MM.1S (cell line): ENCODE measurements around the gene HOXB7.

ENCODE experiments used
- DNase-seq: peaks from one replicate; pipeline ENCODE4 v3.0.0-alpha.2; 2015
- H2AFZ ChIP-seq: fragments of 300-600 bp; sonication (generic); 2 replicates; pipeline ENCODE4 v1.6.0; 2016; ENCODE audit warnings: antibody characterized with exemption, low read length
- H3F3A ChIP-seq: fragments of 300-600 bp; sonication (generic); 2 replicates; pipeline ENCODE4 v1.6.1; 2016; ENCODE audit warnings: mild to moderate bottlenecking, antibody characterized with exemption, low read length, moderate library complexity, mixed read lengths; ENCODE audit not compliant: insufficient read depth
- H3K27ac ChIP-seq: fragments of 300-600 bp; sonication (generic); 2 replicates; pipeline ENCODE4 v1.5.1; 2016; ENCODE audit warnings: mild to moderate bottlenecking, low read length
- H3K27me3 ChIP-seq: fragments of 300-600 bp; sonication (generic); replicated peaks from 2 replicates; pipeline ENCODE4 v1.6.0; 2016; ENCODE audit warnings: low read length; ENCODE audit not compliant: insufficient read depth
- H3K36me3 ChIP-seq: fragments of 300-600 bp; sonication (generic); replicated peaks from 2 replicates; pipeline ENCODE4 v1.6.1; 2016; ENCODE audit warnings: mild to moderate bottlenecking, low read length, mixed read lengths; ENCODE audit not compliant: insufficient read depth
- H3K4me1 ChIP-seq: fragments of 300-600 bp; sonication (generic); 2 replicates; pipeline ENCODE4 v1.6.1; 2016; ENCODE audit warnings: low read length, mixed read lengths
- H3K4me2 ChIP-seq: fragments of 300-600 bp; sonication (generic); 2 replicates; pipeline ENCODE4 v1.6.0; 2016; ENCODE audit warnings: low read depth, low read length
- H3K4me3 ChIP-seq: fragments of 300-600 bp; sonication (generic); 2 replicates; pipeline ENCODE4 v1.5.1; 2016; ENCODE audit warnings: low read length, mixed read lengths
- H3K79me2 ChIP-seq: fragments of 300-600 bp; sonication (generic); 2 replicates; pipeline ENCODE4 v1.6.1; 2016; ENCODE audit warnings: mixed run types, low read length, mixed read lengths
- H3K9ac ChIP-seq: fragments of 300-600 bp; sonication (generic); 2 replicates; pipeline ENCODE4 v1.6.1; 2016; ENCODE audit warnings: low read length, mixed read lengths
- H3K9me2 ChIP-seq: fragments of 300-600 bp; sonication (generic); replicated peaks from 2 replicates; pipeline ENCODE4 v1.6.1; 2016; ENCODE audit warnings: mild to moderate bottlenecking, low read length, mixed read lengths; ENCODE audit not compliant: insufficient read depth
- H3K9me3 ChIP-seq: fragments of 300-600 bp; sonication (generic); replicated peaks from 2 replicates; pipeline ENCODE4 v1.6.1; 2016; ENCODE audit warnings: mild to moderate bottlenecking, low read length, mixed read lengths; ENCODE audit not compliant: insufficient read depth
- H4K20me1 ChIP-seq: fragments of 300-600 bp; sonication (generic); 2 replicates; pipeline ENCODE4 v1.6.1; 2016; ENCODE audit warnings: mild to moderate bottlenecking, low read length, moderate library complexity, mixed read lengths; ENCODE audit not compliant: insufficient read depth
- EZH2 ChIP-seq: fragments of 300-600 bp; sonication (generic); optimal IDR thresholded peaks from 2 replicates; pipeline ENCODE3; 2017; ENCODE audit warnings: low read depth, mild to moderate bottlenecking, antibody characterized with exemption, low read length, mixed read lengths
- EZH2phosphoT487 ChIP-seq: fragments of 300-600 bp; sonication (generic); IDR thresholded peaks from 2 replicates; pipeline ENCODE4 v1.6.1; 2018; ENCODE audit warnings: antibody characterized with exemption, low read length
- TF ChIP-seq, protein P1 (sequence below): fragments of 300-600 bp; sonication (generic); IDR thresholded peaks from 2 replicates; pipeline ENCODE4 v1.5.1; 2016; ENCODE audit warnings: antibody characterized with exemption, low read length, mixed read lengths

HOXB7 gene

DNA sequence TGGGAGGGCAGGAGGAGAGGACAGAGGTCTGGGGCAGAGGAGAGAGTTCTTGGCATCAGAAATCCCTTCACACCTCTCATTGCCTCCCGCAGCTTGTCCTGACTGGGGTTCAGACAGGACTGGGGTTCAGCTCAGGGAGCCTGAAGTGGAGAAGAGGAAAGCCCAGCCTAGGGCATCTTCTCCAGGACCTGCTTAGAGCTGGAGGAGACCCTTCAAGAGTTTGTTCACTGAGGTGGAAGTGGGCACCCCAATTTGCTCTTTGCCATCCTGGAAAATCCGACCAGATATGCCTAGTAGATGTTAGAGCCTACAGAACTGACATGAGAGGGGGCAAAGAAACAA lies 22.8 kb downstream of the HOXB7 start:
- Histone ChIP-seq H3K4me3 (no peak overlapping the region), H4K20me1 (no peaks in the 10 kb centered on the region), H3K4me1 (peaks cover 6% of the 10 kb centered on the region), H3K9me3 (no peaks in the 10 kb centered on the region), H3K27ac (no peak overlapping the region), H3K27me3 (peaks cover 16% of the 10 kb centered on the region), H3K9me2 (no peaks in the 10 kb centered on the region), H3F3A (no peaks in the 10 kb centered on the region), H3K79me2 (no peaks in the 10 kb centered on the region), H3K4me2 (no peak overlapping the region), H3K9ac (no peak overlapping the region), H2AFZ (no peak overlapping the region), H3K36me3 (no peaks in the 10 kb centered on the region)
- TF ChIP-seq, protein P1, sequence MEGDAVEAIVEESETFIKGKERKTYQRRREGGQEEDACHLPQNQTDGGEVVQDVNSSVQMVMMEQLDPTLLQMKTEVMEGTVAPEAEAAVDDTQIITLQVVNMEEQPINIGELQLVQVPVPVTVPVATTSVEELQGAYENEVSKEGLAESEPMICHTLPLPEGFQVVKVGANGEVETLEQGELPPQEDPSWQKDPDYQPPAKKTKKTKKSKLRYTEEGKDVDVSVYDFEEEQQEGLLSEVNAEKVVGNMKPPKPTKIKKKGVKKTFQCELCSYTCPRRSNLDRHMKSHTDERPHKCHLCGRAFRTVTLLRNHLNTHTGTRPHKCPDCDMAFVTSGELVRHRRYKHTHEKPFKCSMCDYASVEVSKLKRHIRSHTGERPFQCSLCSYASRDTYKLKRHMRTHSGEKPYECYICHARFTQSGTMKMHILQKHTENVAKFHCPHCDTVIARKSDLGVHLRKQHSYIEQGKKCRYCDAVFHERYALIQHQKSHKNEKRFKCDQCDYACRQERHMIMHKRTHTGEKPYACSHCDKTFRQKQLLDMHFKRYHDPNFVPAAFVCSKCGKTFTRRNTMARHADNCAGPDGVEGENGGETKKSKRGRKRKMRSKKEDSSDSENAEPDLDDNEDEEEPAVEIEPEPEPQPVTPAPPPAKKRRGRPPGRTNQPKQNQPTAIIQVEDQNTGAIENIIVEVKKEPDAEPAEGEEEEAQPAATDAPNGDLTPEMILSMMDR = no peak
- TF ChIP-seq EZH2 (no peak), EZH2phosphoT487 (no peak)
- no peak for DNase-seq

DNA sequence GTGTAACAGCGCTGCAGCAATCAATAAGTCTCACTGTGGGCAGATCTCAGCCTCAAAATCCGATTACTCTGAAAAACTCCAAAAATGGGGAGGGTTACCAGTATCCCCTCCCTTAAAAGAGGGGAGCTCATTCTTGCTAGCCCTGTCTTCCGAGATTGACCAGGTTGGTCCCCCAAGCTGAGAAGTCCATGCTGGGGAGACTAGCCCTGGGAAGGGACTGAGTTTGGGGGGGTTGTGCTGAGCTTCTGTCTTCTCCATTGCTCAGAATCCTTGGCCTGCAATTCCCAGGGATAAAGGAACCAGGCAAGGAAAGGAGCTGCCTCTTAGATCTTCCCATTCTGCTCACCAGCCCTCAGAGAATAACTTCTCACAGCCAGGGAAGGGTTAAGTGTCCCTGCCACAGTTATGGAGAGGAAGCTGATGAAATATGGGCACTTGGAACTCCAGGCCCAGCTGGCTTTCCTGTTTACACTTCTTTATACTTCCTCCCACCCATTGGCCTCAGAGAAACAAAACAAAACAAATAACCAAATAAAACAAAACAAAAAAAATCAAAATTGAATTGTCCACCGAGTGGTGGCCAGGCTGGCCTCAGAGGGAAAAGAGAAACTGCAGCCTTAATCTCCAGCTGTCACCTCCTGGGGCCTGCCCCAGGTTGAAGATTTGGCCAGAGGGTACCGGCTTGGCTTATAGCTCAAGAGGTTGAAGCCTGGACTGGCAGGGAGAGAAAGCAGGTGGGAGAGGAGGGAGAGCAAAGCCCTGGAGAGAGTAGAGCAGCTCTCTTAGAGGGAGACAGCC lies 23.3 kb downstream of the HOXB7 start:
- no peak for DNase-seq
- TF ChIP-seq EZH2 (no peak), EZH2phosphoT487 (no peak)
- TF ChIP-seq, protein P1 = no peak
- H3K27me3 ChIP-seq = peaks cover 11% of the 10 kb centered on the region; the same call in 1 of the 2 replicates
- peaks cover 6% of the 10 kb centered on the region for H3K4me1 ChIP-seq
- no peak overlapping the region for H3K4me2 ChIP-seq
- no peak overlapping the region for H3K9ac ChIP-seq
- no peaks in the 10 kb centered on the region for H3K9me2 ChIP-seq
- no peaks in the 10 kb centered on the region for H3F3A ChIP-seq
- no peak overlapping the region for H3K4me3 ChIP-seq
- no peak overlapping the region for H3K27ac ChIP-seq
- no peaks in the 10 kb centered on the region for H4K20me1 ChIP-seq
- no peaks in the 10 kb centered on the region for H3K79me2 ChIP-seq
- H3K9me3 ChIP-seq = no peaks in the 10 kb centered on the region
- H3K36me3 ChIP-seq = no peaks in the 10 kb centered on the region
- no peak overlapping the region for H2AFZ ChIP-seq

DNA sequence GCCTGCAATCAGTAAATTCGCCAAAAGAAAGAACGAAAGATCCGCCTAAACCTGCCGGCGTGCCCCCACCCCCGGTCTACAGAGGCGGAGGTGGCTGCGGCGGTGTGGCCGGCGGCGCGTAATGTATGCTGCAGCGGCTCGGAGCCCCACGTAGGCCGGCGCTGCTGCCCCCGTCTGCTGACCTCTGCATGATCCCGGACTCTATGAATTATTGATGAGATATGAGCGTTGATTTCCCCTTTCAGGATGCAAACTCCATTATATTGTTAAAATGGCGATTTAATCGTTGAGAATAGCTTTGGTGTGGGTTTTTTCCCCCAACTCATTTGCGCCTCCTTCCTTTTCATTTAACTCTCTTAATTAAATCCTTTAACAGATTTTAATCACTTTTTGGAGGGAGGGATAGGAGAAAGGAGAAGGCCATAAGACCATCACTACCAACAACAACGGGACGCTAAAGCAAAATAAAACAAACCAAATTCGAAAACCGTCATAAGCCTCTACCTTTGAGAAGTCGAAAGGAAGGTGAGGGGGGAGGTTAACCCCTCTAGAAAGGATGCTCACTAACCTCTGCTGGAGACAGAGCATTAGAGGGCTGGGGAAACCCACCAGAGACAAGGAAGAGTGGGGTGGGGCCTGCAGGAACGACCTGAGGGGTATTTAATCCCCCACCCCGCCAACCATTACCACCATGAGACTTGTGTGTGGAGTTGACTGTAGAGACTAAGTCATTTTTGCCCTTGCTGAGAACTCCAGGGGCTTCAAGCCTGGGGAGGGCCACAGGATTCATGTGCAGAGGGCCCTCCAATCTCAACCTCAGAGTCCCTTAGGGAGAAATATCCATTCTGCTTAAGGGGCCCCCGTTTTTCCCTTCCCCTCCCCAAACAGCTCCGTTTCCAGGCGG lies 24.2 kb downstream of the HOXB7 start:
- no peaks in the 10 kb centered on the region for H3F3A ChIP-seq
- H3K9ac ChIP-seq = peak overlapping the region; percentile 42; the same call in 1 of the 2 replicates
- H3K4me3 ChIP-seq = peak overlapping the region; percentile 70
- DNase-seq = peak; percentile 14
- H2AFZ ChIP-seq = peak overlapping the region; percentile 90
- no peaks in the 10 kb centered on the region for H4K20me1 ChIP-seq
- H3K27ac ChIP-seq = no peak overlapping the region
- H3K36me3 ChIP-seq = no peaks in the 10 kb centered on the region
- H3K79me2 ChIP-seq = no peaks in the 10 kb centered on the region
- TF ChIP-seq EZH2 = no peak
- TF ChIP-seq, protein P1 = no peak
- no peak for TF ChIP-seq EZH2phosphoT487
- peaks cover 11% of the 10 kb centered on the region; the same call in 1 of the 2 replicates for H3K27me3 ChIP-seq
- H3K4me2 ChIP-seq = peak overlapping the region; percentile 100; the same call in 1 of the 2 replicates
- H3K9me2 ChIP-seq = no peaks in the 10 kb centered on the region
- peaks cover 6% of the 10 kb centered on the region for H3K4me1 ChIP-seq
- H3K9me3 ChIP-seq = no peaks in the 10 kb centered on the region
